SU-DHL-6 (cell line): Measurements from ENCODE around the gene ARL10.

ENCODE experiments used
- H2AFZ ChIP-seq: fragments of 200-600 bp; sonication (generic); 2 replicates; pipeline ENCODE4 v1.6.1; 2014; ENCODE audit warnings: low read depth, mild to moderate bottlenecking, moderate library complexity, mixed read lengths, antibody characterized with exemption, low read length; ENCODE audit not compliant: severe bottlenecking
- H3F3A ChIP-seq: fragments of 200-600 bp; shearing (Covaris generic); 2 replicates; pipeline ENCODE4 v1.6.0; 2016; ENCODE audit warnings: antibody characterized with exemption, mild to moderate bottlenecking; ENCODE audit not compliant: insufficient read depth
- H3K27ac ChIP-seq: fragments of 200-600 bp; sonication (generic); 2 replicates; pipeline ENCODE4 v1.5.1; 2016; ENCODE audit warnings: low read depth, mild to moderate bottlenecking, low read length, moderate library complexity, mixed read lengths
- H3K27me3 ChIP-seq: fragments of 200-600 bp; sonication (generic), shearing (Covaris generic); 2 replicates; pipeline ENCODE4 v1.6.0; 2014; ENCODE audit warnings: mild to moderate bottlenecking, low read length
- H3K36me3 ChIP-seq: fragments of 200-600 bp; sonication (generic); 2 replicates; pipeline ENCODE4 v1.6.1; 2014; ENCODE audit warnings: mild to moderate bottlenecking, low read length, mixed read lengths
- H3K4me2 ChIP-seq: fragments of 300-600, 200-600 bp; shearing (Covaris generic), sonication (generic); 2 replicates; pipeline ENCODE4 v1.6.0; 2014; ENCODE audit warnings: low read length, low read depth, mild to moderate bottlenecking; ENCODE audit not compliant: poor library complexity, severe bottlenecking
- H3K4me3 ChIP-seq: fragments of 200-600 bp; sonication (generic); 2 replicates; pipeline ENCODE4 v1.5.1; 2014; ENCODE audit warnings: antibody characterized with exemption, low read length, mild to moderate bottlenecking, mixed read lengths; ENCODE audit not compliant: insufficient read depth, poor library complexity, severe bottlenecking
- H3K79me2 ChIP-seq: fragments of 200-600 bp; sonication (generic); 2 replicates; pipeline ENCODE4 v1.6.1; 2014; ENCODE audit warnings: mild to moderate bottlenecking, low read length, moderate library complexity; ENCODE audit not compliant: insufficient read depth
- H3K9ac ChIP-seq: fragments of 200-600 bp; sonication (generic); 2 replicates; pipeline ENCODE4 v1.7.0; 2014; ENCODE audit warnings: mild to moderate bottlenecking, low read length
- H3K9me2 ChIP-seq: fragments of 200-600 bp; sonication (generic); replicated peaks from 2 replicates; pipeline ENCODE4 v1.6.1; 2014; ENCODE audit warnings: low read length; ENCODE audit not compliant: insufficient read depth
- H3K9me3 ChIP-seq: fragments of 200-600 bp; sonication (generic); 2 replicates; pipeline ENCODE4 v1.6.1; 2014; ENCODE audit warnings: low read length, mixed read lengths; ENCODE audit not compliant: insufficient read depth
- H4K20me1 ChIP-seq: fragments of 200-600 bp; sonication (generic); 2 replicates; pipeline ENCODE4 v1.6.1; 2014; ENCODE audit warnings: low read depth, mild to moderate bottlenecking, antibody characterized with exemption, low read length, moderate library complexity, mixed read lengths
- CTCF ChIP-seq: fragments of 200-600 bp; sonication (generic); IDR thresholded peaks from one replicate; pipeline ENCODE4 v1.5.1; 2017; ENCODE audit warnings: antibody characterized with exemption, mild to moderate bottlenecking, low read length, moderate library complexity; ENCODE audit not compliant: insufficient read depth, poor library complexity, severe bottlenecking
- EZH2phosphoT487 ChIP-seq: fragments of 200-600 bp; sonication (generic), shearing (Covaris generic); conservative IDR thresholded peaks from 2 replicates; pipeline ENCODE4 v1.6.1; 2018; ENCODE audit warnings: mild to moderate bottlenecking, antibody characterized with exemption, low read length, moderate library complexity, mixed read lengths

Gene ARL10

DNA sequence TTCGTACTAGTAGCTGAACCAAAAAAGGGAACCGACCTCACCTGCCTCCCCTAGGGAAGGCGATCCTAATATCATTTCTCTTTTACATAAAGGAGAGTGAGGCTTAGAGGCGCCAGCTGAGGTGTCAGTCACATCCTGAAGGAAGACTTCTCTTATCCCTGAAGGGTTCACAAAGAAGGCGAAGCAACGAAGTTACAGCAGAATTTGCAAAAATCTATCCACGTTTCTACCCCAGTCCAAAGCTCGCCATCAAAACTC lies 3.1 kb upstream of the ARL10 start:
- H3K27ac ChIP-seq = no peak overlapping the region
- H3K4me2 ChIP-seq = peak overlapping the region; percentile 77
- H4K20me1 ChIP-seq = no peaks in the 10 kb centered on the region
- H3K9ac ChIP-seq = peak overlapping the region; percentile 77
- H3K79me2 ChIP-seq = peaks cover 32% of the 10 kb centered on the region
- no peaks in the 10 kb centered on the region for H3K27me3 ChIP-seq
- H2AFZ ChIP-seq = peak overlapping the region; percentile 92
- no peaks in the 10 kb centered on the region for H3K9me2 ChIP-seq
- no peaks in the 10 kb centered on the region for H3K9me3 ChIP-seq
- peaks cover 13% of the 10 kb centered on the region; the same call in 1 of the 2 replicates for H3F3A ChIP-seq
- TF ChIP-seq CTCF (no peak), EZH2phosphoT487 (no peak)
- peak overlapping the region; percentile 80 for H3K4me3 ChIP-seq
- no peaks in the 10 kb centered on the region for H3K36me3 ChIP-seq

GRCh38 chr5:176364765-176365350 lies 429 bp upstream of the ARL10 start:
- Histone ChIP-seq H2AFZ (no peak overlapping the region), H4K20me1 (no peaks in the 10 kb centered on the region), H3K79me2 (peaks cover 15% of the 10 kb centered on the region), H3F3A (peaks cover 8% of the 10 kb centered on the region; the same call in 1 of the 2 replicates), H3K4me3 (no peak overlapping the region), H3K9me3 (no peaks in the 10 kb centered on the region), H3K36me3 (no peaks in the 10 kb centered on the region), H3K9ac (no peak overlapping the region), H3K4me2 (no peak overlapping the region), H3K9me2 (no peaks in the 10 kb centered on the region), H3K27me3 (no peaks in the 10 kb centered on the region), H3K27ac (no peak overlapping the region)
- TF ChIP-seq EZH2phosphoT487 = no peak
- no peak for TF ChIP-seq CTCF

- H3K36me3 ChIP-seq = no peaks in the 10 kb centered on the region
- no peak overlapping the region for H3K4me3 ChIP-seq
- TF ChIP-seq CTCF (no peak), EZH2phosphoT487 (no peak)
- no peaks in the 10 kb centered on the region for H3K9me2 ChIP-seq
- H3K27me3 ChIP-seq = no peaks in the 10 kb centered on the region
- H3K4me2 ChIP-seq = no peak overlapping the region
- H3F3A ChIP-seq = peaks cover 8% of the 10 kb centered on the region; the same call in 1 of the 2 replicates
- H3K9me3 ChIP-seq = no peaks in the 10 kb centered on the region
- no peak overlapping the region for H3K9ac ChIP-seq
- H3K79me2 ChIP-seq = peaks cover under 1% of the 10 kb centered on the region; the same call in 1 of the 2 replicates
- H4K20me1 ChIP-seq = no peaks in the 10 kb centered on the region
- no peak overlapping the region for H3K27ac ChIP-seq
- no peak overlapping the region for H2AFZ ChIP-seq
Measured at GRCh38 chr5:176366232-176366894, 1.1 kb downstream of the ARL10 start.
